GM12875 (cell line): Measurements from ENCODE around the gene CNN2.

Experiments
- H3K4me3 ChIP-seq: one replicate; pipeline ENCODE4 v1.5.1; 2011; ENCODE audit warnings: low read depth, low read length, control low read depth
- TF ChIP-seq, protein P1 (sequence below): IDR thresholded peaks from 2 replicates; pipeline ENCODE4 v1.5.1; 2011; ENCODE audit warnings: low read depth, mild to moderate bottlenecking, control low read depth, inconsistent platforms, low read length, moderate library complexity, borderline replicate concordance; ENCODE audit not compliant: insufficient read depth

Gene CNN2

DNA sequence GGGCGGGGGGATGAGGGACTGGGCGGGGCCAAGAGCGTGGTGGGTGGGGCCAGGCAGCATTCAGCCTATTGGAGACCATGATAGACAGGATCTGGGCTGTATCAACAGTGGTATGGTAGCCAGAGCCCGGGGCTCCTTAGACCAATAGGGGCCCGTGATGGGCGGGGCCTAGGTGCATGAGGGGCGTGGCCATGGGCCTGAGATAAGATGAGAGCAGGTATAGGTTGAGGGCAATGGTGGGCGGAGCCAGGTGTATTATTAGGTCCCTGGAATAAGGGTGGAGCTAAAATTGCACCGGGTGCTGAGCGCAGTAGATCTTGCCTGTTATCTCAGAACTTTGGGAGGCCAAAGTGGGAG is 18.8 kb downstream of the CNN2 start:
- TF ChIP-seq, protein P1, sequence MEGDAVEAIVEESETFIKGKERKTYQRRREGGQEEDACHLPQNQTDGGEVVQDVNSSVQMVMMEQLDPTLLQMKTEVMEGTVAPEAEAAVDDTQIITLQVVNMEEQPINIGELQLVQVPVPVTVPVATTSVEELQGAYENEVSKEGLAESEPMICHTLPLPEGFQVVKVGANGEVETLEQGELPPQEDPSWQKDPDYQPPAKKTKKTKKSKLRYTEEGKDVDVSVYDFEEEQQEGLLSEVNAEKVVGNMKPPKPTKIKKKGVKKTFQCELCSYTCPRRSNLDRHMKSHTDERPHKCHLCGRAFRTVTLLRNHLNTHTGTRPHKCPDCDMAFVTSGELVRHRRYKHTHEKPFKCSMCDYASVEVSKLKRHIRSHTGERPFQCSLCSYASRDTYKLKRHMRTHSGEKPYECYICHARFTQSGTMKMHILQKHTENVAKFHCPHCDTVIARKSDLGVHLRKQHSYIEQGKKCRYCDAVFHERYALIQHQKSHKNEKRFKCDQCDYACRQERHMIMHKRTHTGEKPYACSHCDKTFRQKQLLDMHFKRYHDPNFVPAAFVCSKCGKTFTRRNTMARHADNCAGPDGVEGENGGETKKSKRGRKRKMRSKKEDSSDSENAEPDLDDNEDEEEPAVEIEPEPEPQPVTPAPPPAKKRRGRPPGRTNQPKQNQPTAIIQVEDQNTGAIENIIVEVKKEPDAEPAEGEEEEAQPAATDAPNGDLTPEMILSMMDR = no peak
- no peak overlapping the region for H3K4me3 ChIP-seq

DNA sequence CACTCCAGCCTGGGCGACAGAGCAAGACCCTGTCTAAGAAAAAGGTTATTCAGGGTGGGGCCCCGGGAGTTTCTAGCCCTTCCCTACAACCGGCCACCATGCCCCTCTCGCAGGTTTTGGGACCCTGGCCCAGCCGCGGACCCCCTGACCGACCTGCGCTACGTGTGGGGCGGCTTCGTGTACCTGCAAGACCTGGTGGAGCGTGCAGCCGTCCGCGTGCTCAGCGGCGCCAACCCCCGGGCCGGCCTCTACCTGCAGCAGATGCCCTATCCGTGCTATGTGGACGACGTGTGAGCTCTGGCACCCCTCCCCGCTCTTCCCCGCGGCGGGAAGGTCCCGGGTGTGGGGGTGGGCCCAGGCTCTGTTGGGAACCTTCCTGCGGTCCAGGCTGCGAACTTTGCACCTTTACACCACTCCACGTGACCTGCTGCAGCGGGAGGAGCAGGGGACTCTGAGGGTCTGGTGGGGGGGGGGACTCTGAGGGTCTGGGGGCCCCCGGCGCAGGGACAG is 19.8 kb downstream of the CNN2 start:
- TF ChIP-seq, protein P1 = no peak
- no peak overlapping the region for H3K4me3 ChIP-seq

DNA sequence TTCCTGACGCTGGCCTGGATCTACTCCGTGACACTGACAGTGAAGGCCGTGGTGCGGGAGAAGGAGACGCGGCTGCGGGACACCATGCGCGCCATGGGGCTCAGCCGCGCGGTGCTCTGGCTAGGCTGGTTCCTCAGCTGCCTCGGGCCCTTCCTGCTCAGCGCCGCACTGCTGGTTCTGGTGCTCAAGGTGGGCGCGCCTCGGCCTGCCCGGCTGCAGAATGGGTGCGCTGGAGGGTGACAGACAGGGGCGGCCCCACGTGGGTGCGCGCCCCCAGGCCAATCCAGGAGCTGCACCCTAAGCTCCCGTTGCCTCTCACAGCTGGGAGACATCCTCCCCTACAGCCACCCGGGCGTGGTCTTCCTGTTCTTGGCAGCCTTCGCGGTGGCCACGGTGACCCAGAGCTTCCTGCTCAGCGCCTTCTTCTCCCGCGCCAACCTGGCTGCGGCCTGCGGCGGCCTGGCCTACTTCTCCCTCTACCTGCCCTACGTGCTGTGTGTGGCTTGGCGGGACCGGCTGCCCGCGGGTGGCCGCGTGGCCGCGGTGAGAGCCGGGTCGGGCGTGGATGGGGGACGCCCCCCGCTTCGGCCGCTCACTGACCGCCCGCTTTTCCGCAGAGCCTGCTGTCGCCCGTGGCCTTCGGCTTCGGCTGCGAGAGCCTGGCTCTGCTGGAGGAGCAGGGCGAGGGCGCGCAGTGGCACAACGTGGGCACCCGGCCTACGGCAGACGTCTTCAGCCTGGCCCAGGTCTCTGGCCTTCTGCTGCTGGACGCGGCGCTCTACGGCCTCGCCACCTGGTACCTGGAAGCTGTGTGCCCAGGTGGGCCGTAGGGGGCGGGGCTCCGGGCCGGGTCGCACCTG is 20.7 kb downstream of the CNN2 start:
- TF ChIP-seq, protein P1 = no peak
- H3K4me3 ChIP-seq = no peak overlapping the region

DNA sequence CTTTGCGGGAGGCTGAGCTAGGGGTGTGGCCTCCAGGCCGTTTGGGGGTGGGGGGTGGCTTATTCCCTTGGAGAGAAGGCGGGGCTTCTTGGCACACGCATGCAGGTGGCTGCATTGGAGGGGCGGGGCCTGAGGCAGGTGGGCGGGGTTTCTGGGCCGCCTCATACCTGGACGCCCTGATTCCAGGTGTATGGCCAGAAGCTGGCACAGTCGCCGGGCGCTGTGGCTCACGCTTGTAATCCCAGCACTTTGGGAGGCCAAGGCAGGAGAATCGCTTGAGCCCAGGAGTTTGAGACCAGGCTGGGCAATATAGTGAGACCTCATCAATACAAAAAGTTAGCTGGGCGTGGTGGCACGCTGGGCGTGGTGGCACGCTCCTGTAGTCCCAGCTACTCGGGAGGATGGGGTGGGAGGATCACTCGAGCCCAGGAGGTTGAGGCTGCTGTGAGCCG is 21.3 kb downstream of the CNN2 start:
- TF ChIP-seq, protein P1 = no peak
- H3K4me3 ChIP-seq = no peak overlapping the region

DNA sequence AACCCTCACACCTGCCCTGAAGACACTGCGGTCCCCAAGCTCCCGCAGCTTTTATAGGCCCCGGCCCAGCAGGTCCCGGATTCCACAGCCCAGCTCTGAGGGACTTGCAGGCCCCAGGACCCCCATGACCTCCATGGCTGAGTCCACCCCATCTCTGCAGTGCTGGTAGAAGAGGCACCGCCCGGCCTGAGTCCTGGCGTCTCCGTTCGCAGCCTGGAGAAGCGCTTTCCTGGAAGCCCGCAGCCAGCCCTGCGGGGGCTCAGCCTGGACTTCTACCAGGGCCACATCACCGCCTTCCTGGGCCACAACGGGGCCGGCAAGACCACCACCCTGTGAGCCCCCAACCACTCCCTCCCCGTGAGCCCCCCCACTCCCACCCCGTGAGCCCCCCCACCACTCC is 22.7 kb downstream of the CNN2 start:
- H3K4me3 ChIP-seq = no peak overlapping the region
- TF ChIP-seq, protein P1 = no peak

DNA sequence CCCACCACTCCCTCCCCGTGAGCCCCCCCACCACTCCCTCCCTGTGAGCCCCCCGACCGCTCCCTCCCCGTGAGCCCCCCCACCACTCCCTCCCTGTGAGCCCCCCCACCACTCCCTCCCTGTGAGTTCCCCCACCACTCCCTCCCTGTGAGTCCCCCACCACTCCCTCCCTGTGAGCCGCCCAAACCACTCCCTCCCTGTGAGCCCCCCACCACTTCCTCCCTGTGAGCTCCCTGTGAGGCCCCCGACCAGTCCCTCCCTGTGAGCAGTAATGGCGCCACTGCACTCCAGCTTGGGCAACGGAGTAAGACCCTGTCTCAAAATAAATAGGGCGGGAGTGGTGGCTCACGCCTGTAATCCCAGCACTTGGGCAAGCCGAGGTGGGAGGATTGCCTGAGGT is 23.4 kb downstream of the CNN2 start:
- H3K4me3 ChIP-seq = no peak overlapping the region
- TF ChIP-seq, protein P1 = no peak

DNA sequence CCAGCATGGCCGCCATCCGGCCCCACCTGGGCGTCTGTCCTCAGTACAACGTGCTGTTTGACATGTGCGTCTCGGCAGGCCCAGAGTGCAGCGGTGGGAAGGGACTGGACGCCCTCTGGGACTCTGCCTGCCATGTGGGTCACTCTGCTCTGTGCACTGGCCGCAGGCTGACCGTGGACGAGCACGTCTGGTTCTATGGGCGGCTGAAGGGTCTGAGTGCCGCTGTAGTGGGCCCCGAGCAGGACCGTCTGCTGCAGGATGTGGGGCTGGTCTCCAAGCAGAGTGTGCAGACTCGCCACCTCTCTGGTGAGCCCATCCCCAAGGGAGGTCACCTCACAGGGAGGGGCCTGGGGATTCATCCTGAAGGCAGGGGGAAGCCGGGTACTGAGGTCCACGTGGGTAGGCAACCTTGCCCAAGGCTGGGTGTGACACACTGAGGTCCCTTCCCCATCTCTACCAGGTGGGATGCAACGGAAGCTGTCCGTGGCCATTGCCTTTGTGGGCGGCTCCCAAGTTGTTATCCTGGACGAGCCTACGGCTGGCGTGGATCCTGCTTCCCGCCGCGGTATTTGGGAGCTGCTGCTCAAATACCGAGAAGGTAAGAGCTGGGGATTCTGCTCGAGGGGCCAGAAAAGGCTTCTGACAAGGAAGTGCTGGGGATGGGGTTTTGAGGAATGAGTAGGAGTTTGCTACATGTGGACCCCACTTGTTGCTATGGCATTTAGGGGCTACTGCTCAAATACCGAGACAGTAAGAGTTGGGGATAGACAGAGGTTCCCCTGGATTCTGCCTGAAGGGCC is 24.8 kb downstream of the CNN2 start:
- TF ChIP-seq, protein P1 = no peak

More for the DNA sequence above, 24.8 kb downstream of the CNN2 start:
- H3K4me3 ChIP-seq = no peak overlapping the region
